GM19035 (cell line): ENCODE results near the gene FOXN1.

Experiments used
- ATAC-seq: cut with Tn5 transposase; IDR thresholded peaks from one replicate; pipeline ENCODE4 v1.9.1; 2021; ENCODE audit not compliant: unreplicated experiment

The FOXN1 gene

GRCh38 chr17:28477928-28478327 lies 28.2 kb upstream of the FOXN1 start:
- ATAC-seq: no peak

DNA sequence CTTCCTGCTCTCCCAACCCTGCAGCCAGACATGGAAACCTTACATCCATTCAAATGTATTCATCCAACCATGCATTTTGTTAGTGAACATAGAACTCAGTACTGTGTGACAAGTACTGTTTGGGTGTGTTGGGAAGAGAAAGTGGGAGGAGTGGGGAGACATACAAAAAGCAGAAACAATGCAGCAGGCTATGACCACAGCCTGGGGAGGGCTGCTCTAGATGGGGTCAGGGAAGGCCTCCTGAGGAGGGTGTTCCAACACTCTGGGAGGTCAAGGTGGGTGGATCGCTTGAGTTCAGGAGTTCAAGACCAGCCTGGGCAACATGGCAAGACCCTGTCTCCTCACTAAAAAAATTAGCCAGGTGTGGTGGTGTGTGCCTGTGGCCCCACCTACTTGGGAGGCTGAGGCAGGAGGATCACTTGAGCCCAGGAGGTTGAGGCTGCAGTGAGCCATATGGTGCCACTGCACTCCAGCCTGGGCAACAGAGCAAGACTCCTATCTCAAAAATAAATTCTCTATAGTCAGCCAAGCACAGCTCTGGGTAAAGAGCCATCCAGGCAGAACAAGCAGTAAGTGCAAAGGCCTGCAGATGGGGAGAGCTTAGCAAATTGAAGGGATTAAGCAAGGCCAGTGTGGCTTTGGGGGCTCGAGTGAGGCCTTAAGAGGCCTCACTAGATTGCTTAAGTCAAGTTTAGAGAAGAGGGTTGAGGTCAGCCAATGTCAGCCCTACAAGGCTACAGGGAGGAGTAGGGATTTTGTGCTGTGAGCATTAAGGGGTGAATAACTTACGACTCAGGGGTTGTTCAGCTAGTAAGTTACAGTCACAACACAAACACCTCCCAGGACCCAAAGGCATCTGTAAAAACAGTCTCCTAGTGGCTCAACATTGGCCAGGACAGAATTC lies 27.2 kb upstream of the FOXN1 start:
- no peak for ATAC-seq

- ATAC-seq: no peak
These were observed 25.9 kb upstream of the FOXN1 start for GRCh38 chr17:28480278-28480677.

GRCh38 chr17:28480799-28481571 lies 25.2 kb upstream of the FOXN1 start:
- ATAC-seq: no peak

- no peak for ATAC-seq
These were observed 23.5 kb upstream of the FOXN1 start for GRCh38 chr17:28482551-28483199.

DNA sequence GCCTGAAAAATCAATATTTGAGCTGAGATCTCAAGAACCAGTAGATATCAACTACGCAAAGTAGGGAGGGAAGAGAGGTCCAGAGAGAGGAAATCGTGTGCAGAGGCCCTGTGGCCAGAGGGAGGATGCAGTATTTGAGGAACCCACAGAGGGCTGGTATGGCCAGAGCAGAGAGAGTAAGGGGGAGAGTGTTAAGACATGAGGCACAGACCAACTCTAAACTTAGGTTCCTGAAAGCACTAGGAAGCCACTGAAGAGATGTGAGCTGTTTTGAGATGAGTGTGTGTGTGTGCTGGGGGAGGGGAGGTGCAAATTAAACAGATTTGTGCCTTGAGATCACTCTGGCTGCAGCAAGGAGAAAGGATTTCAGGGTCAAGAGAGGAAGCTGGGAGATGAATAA lies 21.9 kb upstream of the FOXN1 start:
- peak; percentile 69 for ATAC-seq

GRCh38 chr17:28485049-28485448 lies 21.1 kb upstream of the FOXN1 start:
- no peak for ATAC-seq

GRCh38 chr17:28487881-28488532 lies 18.1 kb upstream of the FOXN1 start:
- ATAC-seq: no peak

GRCh38 chr17:28488533-28489276 lies 17.4 kb upstream of the FOXN1 start:
- no peak for ATAC-seq

DNA sequence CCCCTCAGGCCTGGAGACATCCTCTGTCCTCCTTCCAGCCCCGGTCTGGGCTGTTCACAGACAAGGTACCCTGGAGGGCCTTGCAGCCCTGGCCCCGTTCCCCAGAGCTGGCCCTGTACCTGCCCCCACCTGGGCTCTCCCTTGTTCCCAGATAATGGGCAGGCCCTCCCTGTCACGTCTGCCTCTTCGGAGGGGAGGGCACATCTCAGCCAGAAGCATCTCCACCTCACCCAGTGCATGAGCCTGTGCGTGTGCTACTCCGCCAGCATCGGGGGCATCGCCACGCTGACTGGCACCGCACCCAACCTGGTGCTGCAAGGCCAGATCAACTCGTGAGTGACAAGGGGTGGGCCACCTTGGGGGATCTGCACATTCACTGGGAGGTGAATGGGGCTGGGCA lies 14.9 kb upstream of the FOXN1 start:
- no peak for ATAC-seq

- no peak for ATAC-seq
These were observed 14.3 kb upstream of the FOXN1 start for GRCh38 chr17:28491860-28492259.

- ATAC-seq: no peak
These were observed 13.5 kb upstream of the FOXN1 start for GRCh38 chr17:28492352-28493310.

DNA sequence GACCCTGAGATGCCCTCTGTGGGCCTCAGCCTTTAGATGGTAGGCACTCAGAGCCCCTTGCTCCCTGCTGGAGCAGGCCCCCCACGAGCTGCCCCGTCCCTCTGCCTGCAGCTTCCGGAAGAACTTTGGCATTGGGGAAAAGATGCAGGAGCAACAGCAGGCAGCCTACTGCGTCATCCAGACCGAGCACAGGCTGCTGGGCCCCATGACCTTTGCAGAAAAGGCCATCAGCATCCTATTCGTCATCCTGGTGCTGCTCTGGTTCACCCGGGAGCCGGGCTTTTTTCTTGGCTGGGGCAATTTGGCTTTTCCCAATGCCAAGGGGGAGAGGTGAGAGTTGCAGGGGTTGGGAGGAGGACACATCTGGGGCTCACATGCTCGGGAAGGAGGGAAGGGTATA lies 12.7 kb upstream of the FOXN1 start:
- ATAC-seq: no peak

GRCh38 chr17:28494445-28495188 lies 11.5 kb upstream of the FOXN1 start:
- no peak for ATAC-seq

GRCh38 chr17:28495635-28496034 lies 10.5 kb upstream of the FOXN1 start:
- ATAC-seq: no peak

- no peak for ATAC-seq
These were observed 8.2 kb upstream of the FOXN1 start for GRCh38 chr17:28497931-28498330.

GRCh38 chr17:28498652-28499363 lies 7.3 kb upstream of the FOXN1 start:
- ATAC-seq: no peak

DNA sequence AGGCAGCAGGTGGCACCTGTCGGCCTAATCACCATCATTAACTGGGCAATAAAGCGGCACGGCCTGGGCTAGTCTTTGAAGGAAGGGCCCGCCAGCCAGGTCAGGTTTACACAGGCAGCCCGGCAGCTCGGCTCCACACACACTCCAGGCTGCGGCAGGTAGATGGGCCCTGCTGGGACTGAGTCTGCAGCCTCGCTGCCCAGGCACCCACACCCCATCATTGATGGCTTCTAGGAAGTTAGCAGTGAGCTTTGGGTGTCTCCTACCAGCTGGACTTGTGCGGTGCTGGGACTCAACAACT lies 6.8 kb upstream of the FOXN1 start:
- no peak for ATAC-seq
